Fibroblast of lung (primary cell): ENCODE results near the gene UCKL1.

Experiments used
- CTCF ChIP-seq, 2 donors: IDR thresholded peaks in 1 of 2; conservative IDR thresholded peaks in 1 of 2; 1 replicate in 1 of 2; 2 replicates in 1 of 2; pipeline ENCODE4 v1.5.1; 2011 to 2012; ENCODE audit warnings: low read length in 2 of 2, control low read depth in 1 of 2, inconsistent platforms in 1 of 2, low read depth in 1 of 2, mild to moderate bottlenecking in 1 of 2
- EZH2 ChIP-seq: IDR thresholded peaks from 2 replicates; pipeline ENCODE4 v1.5.1; 2012; ENCODE audit warnings: low read length, control low read depth, mild to moderate bottlenecking; ENCODE audit errors: missing control alignments

GRCh38 chr20:63964412-63964811 is 8.2 kb upstream of the UCKL1 start:
- TF ChIP-seq CTCF (conservative IDR thresholded peaks at IDR 0.05 in 1 of 2, IDR thresholded peaks at IDR 0.05 in 1 of 2; ENCODE audit: low read depth in 1 of 2, low read length in 2 of 2), result no peak
- no peak for TF ChIP-seq EZH2
